GM21515 (cell line): ENCODE measurements around the gene HEMGN.

Experiments
- ATAC-seq: cut with Tn5 transposase; IDR thresholded peaks from one replicate; pipeline ENCODE4 v1.9.1; 2021; ENCODE audit not compliant: unreplicated experiment

Gene HEMGN

GRCh38 chr9:97900738-97901565, 37.0 kb downstream of the HEMGN start:
- ATAC-seq, result no peak

- no peak for ATAC-seq
Measured at GRCh38 chr9:97900103-97900737, 37.8 kb downstream of the HEMGN start.

- no peak for ATAC-seq
Measured at GRCh38 chr9:97895695-97896332, 42.2 kb downstream of the HEMGN start.

- ATAC-seq, result no peak
Measured at GRCh38 chr9:97895211-97895610, 42.8 kb downstream of the HEMGN start.

GRCh38 chr9:97892421-97892820, 45.6 kb downstream of the HEMGN start:
- no peak for ATAC-seq

GRCh38 chr9:97891736-97892135, 46.2 kb downstream of the HEMGN start:
- no peak for ATAC-seq

GRCh38 chr9:97889941-97890887, 47.8 kb downstream of the HEMGN start:
- ATAC-seq, result no peak

- no peak for ATAC-seq
Measured at GRCh38 chr9:97880336-97880735, 57.6 kb downstream of the HEMGN start.
